Tibial nerve (tissue), 4 donors: ENCODE results near the gene UBALD1. TPM values are rescaled to one million over a fixed set of nuclear protein-coding genes. Genes with fewer than 3 reads are reported as not detected.

ENCODE experiments used
- DNase-seq, 2 donors: peaks; one replicate each; pipeline ENCODE4 v3.0.0-alpha.2; 2019; ENCODE audit warnings: low spot score in 2 of 2
- H3K27ac ChIP-seq, 4 donors: fragments of 200-600 bp; sonication (generic) in 3 of 4; one replicate each; pipeline ENCODE4 v1.5.1; 2017 to 2019; ENCODE audit warnings: mild to moderate bottlenecking in 1 of 4
- H3K27me3 ChIP-seq, 2 donors: fragments of 200-600 bp; sonication (generic) in 1 of 2; one replicate each; pipeline versions ENCODE4 v1.5.1 to v1.6.0; 2017 to 2019
- H3K36me3 ChIP-seq, 3 donors: fragments of 200-600 bp; sonication (generic); one replicate each; pipeline ENCODE4 v1.5.1; 2018 to 2019
- H3K4me1 ChIP-seq, 4 donors: fragments of 200-600 bp; sonication (generic) in 3 of 4; one replicate each; pipeline ENCODE4 v1.5.1; 2017 to 2019
- H3K4me3 ChIP-seq, 4 donors: fragments of 200-600 bp; sonication (generic) in 3 of 4; one replicate each; pipeline ENCODE4 v1.5.1; 2017 to 2019; ENCODE audit warnings: mild to moderate bottlenecking in 1 of 4, moderate library complexity in 1 of 4
- H3K9me3 ChIP-seq, 4 donors: fragments of 200-600 bp; sonication (generic) in 3 of 4; one replicate each; pipeline ENCODE4 v1.5.1; 2017 to 2019
- EP300 ChIP-seq, 2 donors: sonication (generic); formaldehyde crosslinking; IDR thresholded peaks; one replicate each; pipeline ENCODE4 v1.6.1; 2017; ENCODE audit warnings: antibody characterized with exemption in 2 of 2, mild to moderate bottlenecking in 1 of 2
- POLR2A ChIP-seq, 2 donors: fragments of 450-650 bp; IDR thresholded peaks; one replicate each; pipeline ENCODE4 v1.6.1; 2017; ENCODE audit warnings: antibody characterized with exemption in 2 of 2, mild to moderate bottlenecking in 2 of 2, moderate library complexity in 2 of 2
- WGBS, 2 donors: methylation state at CpG; one replicate each; pipeline ENCODE4 v1.1.5; 2018; 5-methylcytosine and 5-hydroxymethylcytosine counted together
- total RNA-seq, 4 donors: library from RNA; depleted of rRNA; stranded (reverse); fragments of >200 nt; gene quantifications; one replicate each; pipeline ENCODE4 v1.1.0, GENCODE V29; 2016
- TF ChIP-seq, protein P1 (sequence below), 5 experiments: fragments of 200-600 bp in 3 of 5; fragments of 450-650 bp in 2 of 5; sonication (generic) in 3 of 5; IDR thresholded peaks; one replicate each; pipeline ENCODE4 v1.5.1; 2016 to 2019; ENCODE audit warnings: antibody characterized with exemption in 5 of 5, mild to moderate bottlenecking in 3 of 5, moderate library complexity in 2 of 5

The UBALD1 gene
- total RNA-seq, 4 donors from 2014 or later = 6.5 to 22.8 (median 9.8) TPM

DNA sequence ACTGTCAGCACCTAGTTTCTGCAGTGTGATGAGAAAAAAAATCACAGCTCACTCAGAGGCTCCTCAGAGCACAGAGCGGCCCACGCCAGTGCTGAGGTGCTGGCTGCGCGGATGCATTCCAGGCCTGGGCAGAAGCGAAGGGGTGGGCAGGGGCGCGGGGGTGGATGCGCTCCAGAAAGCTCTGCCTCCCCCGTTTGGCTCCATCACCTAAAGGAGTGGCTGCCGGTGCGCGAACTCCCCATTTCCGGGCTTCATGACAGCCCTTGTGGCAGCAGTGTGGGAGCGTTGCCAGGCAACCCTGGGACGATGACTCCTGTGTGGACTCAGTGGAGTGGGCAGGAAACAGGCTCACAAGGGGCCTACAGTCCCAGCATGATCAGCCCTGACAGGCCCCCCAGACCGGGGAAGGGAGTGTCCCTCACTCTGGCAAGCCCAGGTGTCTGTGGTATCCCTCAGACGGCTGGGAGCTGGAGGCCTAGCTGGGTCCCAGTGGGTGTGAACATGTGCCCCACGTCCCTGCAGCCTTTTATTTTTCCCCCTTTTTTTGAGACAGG lies 45.8 kb upstream of the UBALD1 start:
- no peak for DNase-seq
- H3K4me3 ChIP-seq = no peak overlapping the region
- H3K9me3 ChIP-seq = no peaks in the 10 kb centered on the region
- no peaks in the 10 kb centered on the region for H3K27me3 ChIP-seq
- H3K27ac ChIP-seq = peak overlapping the region in 3 of 4 donors; percentile 20 to 69 (median 53)
- peaks cover 0 to 44% (median 21%) of the 10 kb centered on the region in 4 donors for H3K4me1 ChIP-seq
- H3K36me3 ChIP-seq = peaks cover 0 to 71% (median 6%) of the 10 kb centered on the region in 3 donors
- WGBS, 2 donors = 36 to 42% methylated on average over 17 to 18 of the region's 18 CpGs
- peak in 1 of 2 donors; percentile 12 for TF ChIP-seq EP300 (IDR thresholded peaks at IDR 0.05)
- TF ChIP-seq POLR2A (IDR thresholded peaks at IDR 0.05) = no peak

DNA sequence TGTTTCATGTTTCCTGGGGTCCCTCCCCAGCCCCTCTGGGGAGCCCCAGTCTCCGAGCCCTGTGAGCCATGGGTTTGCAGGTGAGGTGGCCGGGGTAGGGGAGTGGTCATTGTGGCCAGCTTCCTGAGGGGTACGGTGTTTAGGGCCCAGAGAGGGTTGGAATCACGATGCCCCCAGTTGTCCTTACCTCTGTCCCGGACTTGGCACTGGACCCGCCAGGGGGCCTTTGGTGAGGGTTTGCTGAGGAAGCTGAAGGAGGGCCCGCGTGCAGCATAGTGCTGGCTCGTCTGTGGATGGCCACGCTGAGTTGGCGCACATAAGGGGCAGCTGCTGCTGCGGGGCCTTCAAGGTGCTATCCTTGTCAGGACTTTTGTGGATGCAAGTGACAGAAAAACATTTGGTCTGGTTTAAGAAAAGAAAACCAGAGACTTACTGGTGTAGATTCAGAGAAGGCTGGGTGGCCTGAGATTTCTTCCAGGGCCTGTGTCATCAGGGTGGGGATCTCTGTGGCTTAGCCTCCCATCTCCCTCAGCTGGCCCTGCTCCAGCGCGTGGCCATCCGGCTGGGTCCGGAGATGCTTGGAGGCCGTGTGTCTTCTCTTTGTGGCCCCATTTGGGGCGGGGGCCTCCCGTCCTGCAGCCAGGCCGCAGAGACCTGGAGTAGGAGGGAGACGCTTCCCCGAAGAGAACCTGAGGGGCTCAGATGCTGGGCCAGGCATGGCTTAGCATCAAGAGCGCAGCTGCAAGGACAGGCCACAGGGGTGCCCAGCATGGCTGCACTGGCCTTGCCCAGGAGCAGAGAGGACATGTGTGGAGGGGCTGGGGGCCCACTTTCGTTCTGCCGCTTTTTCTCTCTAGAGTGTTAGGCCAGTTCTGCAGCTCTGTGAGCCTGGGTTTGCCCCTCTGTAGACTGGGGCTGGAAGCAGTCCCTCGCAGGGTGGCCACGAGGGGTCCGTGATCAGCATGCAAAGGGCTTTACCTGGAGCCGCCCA lies 45.0 kb upstream of the UBALD1 start:
- H3K36me3 ChIP-seq = peaks cover 0 to 71% (median 6%) of the 10 kb centered on the region in 3 donors
- TF ChIP-seq, protein P1, sequence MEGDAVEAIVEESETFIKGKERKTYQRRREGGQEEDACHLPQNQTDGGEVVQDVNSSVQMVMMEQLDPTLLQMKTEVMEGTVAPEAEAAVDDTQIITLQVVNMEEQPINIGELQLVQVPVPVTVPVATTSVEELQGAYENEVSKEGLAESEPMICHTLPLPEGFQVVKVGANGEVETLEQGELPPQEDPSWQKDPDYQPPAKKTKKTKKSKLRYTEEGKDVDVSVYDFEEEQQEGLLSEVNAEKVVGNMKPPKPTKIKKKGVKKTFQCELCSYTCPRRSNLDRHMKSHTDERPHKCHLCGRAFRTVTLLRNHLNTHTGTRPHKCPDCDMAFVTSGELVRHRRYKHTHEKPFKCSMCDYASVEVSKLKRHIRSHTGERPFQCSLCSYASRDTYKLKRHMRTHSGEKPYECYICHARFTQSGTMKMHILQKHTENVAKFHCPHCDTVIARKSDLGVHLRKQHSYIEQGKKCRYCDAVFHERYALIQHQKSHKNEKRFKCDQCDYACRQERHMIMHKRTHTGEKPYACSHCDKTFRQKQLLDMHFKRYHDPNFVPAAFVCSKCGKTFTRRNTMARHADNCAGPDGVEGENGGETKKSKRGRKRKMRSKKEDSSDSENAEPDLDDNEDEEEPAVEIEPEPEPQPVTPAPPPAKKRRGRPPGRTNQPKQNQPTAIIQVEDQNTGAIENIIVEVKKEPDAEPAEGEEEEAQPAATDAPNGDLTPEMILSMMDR (IDR thresholded peaks at IDR 0.05) = no peak
- TF ChIP-seq POLR2A (IDR thresholded peaks at IDR 0.05) (no peak), EP300 (IDR thresholded peaks at IDR 0.05) (no peak)

DNA sequence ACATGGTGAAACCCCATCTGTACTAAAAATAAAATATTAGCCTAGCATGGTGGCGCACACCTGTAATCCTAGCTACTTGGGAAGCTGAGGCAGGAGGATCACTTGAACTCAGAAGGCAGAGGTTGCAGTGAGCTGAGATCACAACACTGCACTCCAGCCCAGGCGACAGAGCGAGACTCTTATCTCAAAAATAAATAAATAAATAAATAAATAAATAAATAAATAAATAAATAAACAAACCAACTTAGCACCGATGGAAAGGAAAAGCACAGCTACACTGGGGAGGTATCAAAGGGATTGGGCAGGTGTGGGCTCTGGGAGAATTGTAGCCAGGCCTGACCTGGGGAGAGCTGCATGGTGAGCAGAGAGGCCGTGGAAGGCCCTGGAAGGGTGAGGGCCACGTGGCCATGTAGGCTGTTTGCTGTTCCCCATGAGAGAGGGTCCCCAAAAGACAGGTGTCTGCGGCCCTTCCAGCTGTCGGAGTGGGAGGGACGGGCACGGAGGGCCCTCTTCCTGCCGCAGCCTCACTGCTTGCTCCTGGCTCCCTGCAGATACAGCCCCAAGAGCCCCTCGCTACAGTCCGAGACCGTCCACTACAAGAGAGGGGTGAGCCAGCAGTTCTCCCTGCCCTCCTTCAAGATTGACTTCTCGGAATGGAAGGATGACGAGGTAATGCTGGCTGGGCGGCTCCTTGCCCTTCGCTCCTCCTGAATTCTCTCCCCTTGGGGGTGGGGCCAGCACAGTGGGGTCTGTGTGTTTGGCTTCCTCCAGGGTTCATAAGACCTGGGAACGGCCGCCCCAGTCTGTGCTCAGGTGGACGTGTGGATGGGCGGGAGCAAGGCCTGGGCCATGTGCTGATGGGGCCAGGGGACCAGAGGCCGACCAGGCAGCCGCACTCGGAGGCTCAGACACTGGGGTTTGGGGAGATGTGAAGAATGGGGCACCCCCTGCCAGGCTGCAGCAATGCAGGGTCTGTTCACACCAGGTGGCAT lies 42.3 kb upstream of the UBALD1 start:
- TF ChIP-seq EP300 (IDR thresholded peaks at IDR 0.05) (no peak), POLR2A (IDR thresholded peaks at IDR 0.05) (no peak)
- TF ChIP-seq, protein P1 (IDR thresholded peaks at IDR 0.05) = no peak
- Histone ChIP-seq H3K27ac (no peak overlapping the region), H3K4me3 (no peak overlapping the region), H3K4me1 (peaks cover 0 to 23% (median 11%) of the 10 kb centered on the region in 4 donors), H3K36me3 (peaks cover 0 to 79% (median 14%) of the 10 kb centered on the region in 3 donors), H3K9me3 (no peaks in the 10 kb centered on the region), H3K27me3 (no peaks in the 10 kb centered on the region)
- no peak for DNase-seq
- 90% methylated on average over 24 to 25 of the region's 25 CpGs for WGBS, 2 donors

More for the DNA sequence above, 45.0 kb upstream of the UBALD1 start:
- DNase-seq = no peak
- Histone ChIP-seq H3K4me1 (peaks cover 0 to 37% (median 17%) of the 10 kb centered on the region in 4 donors), H3K4me3 (no peak overlapping the region), H3K9me3 (no peaks in the 10 kb centered on the region), H3K27me3 (no peaks in the 10 kb centered on the region), H3K27ac (peak overlapping the region in 2 of 4 donors; percentile 20 to 69)
- WGBS, 2 donors = 84 to 88% methylated on average over 22 to 25 of the region's 29 CpGs

DNA sequence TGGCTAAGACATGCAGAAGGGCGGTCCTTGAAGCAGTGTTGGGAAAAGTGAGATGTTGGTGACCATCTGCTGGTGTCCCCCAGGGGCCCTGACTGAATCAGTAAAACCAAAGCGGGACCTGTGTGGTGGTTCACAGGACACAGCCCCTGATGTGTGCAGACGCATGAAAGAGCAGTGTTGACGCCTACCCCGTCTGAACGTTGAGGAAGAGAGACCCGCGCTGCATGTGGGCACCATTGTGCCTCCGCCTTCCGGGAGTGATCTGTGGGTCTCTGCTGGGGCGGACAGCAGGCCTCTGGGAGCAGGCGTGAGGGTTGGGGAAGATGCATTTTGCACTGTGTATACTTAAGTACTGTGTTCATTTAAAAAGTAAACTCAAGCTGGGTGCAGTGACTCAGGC lies 41.5 kb upstream of the UBALD1 start:
- H3K27me3 ChIP-seq = no peaks in the 10 kb centered on the region
- H3K27ac ChIP-seq = no peak overlapping the region
- no peak overlapping the region for H3K4me3 ChIP-seq
- TF ChIP-seq, protein P1 (IDR thresholded peaks at IDR 0.05) = no peak
- TF ChIP-seq POLR2A (IDR thresholded peaks at IDR 0.05) = no peak
- no peak for TF ChIP-seq EP300 (IDR thresholded peaks at IDR 0.05)
- peaks cover 0 to 20% (median 11%) of the 10 kb centered on the region in 4 donors for H3K4me1 ChIP-seq
- no peak for DNase-seq
- H3K9me3 ChIP-seq = no peaks in the 10 kb centered on the region
- peaks cover 0 to 87% (median 14%) of the 10 kb centered on the region in 3 donors for H3K36me3 ChIP-seq
- 90 to 95% methylated on average over 12 of the region's 12 CpGs for WGBS, 2 donors

DNA sequence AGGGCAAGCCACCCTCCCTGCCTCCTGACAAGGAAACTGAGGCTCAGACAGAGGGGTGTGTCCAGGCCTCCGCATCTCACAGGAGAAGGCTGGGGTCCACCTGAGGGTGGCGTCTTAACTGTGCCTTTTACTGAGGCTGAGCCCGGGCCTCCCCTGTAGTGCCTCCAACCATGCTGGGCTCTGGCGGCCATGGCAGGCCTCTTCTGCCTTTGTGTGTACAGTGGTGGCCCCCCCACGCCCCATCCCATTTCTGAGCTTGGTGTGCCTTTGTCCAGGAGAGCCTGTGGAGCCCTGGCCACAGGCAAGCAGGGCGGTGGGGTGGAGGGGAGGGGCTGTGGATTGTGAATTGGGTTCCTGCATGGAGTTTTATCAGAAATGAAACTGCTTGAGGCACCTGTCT lies 41.1 kb upstream of the UBALD1 start:
- TF ChIP-seq, protein P1 (IDR thresholded peaks at IDR 0.05) = no peak
- TF ChIP-seq POLR2A (IDR thresholded peaks at IDR 0.05) (no peak), EP300 (IDR thresholded peaks at IDR 0.05) (no peak)
- H3K27ac ChIP-seq = no peak overlapping the region
- no peaks in the 10 kb centered on the region for H3K9me3 ChIP-seq
- no peak overlapping the region for H3K4me3 ChIP-seq
- H3K36me3 ChIP-seq = peaks cover 0 to 91% (median 14%) of the 10 kb centered on the region in 3 donors
- H3K27me3 ChIP-seq = no peaks in the 10 kb centered on the region
- peaks cover 0 to 17% (median 11%) of the 10 kb centered on the region in 4 donors for H3K4me1 ChIP-seq
- no peak for DNase-seq
- 91 to 97% methylated on average over 4 to 6 of the region's 6 CpGs for WGBS, 2 donors
